ENCODE measurements around the gene GSDME.

Gene GSDME

DNA sequence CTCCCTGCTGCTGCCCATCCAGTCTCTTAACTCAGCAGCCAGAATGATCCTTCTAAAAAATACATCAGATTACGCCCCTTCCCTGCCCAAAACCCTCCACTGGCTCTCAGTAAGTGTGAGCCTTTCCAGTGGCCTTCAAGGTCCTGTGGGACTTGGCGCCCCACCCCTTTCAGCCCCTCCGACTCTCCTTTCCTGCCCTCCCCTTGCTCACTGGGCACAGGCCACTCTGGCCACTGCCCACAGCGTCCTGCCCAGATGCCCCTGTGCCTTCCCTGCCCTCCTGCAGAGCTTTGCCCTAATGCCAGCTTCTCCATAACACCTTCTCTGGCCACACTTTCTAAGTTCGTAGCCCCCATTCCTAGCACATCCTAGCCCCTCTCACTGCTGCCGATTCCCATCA, 13.8 kb downstream of the GSDME start:
- H3K4me3 ChIP-seq (replicated peaks in 1 of 2; ENCODE audit: low read depth in 2 of 2, low read length in 2 of 2), result no peak overlapping the region
- TF ChIP-seq, protein P1, sequence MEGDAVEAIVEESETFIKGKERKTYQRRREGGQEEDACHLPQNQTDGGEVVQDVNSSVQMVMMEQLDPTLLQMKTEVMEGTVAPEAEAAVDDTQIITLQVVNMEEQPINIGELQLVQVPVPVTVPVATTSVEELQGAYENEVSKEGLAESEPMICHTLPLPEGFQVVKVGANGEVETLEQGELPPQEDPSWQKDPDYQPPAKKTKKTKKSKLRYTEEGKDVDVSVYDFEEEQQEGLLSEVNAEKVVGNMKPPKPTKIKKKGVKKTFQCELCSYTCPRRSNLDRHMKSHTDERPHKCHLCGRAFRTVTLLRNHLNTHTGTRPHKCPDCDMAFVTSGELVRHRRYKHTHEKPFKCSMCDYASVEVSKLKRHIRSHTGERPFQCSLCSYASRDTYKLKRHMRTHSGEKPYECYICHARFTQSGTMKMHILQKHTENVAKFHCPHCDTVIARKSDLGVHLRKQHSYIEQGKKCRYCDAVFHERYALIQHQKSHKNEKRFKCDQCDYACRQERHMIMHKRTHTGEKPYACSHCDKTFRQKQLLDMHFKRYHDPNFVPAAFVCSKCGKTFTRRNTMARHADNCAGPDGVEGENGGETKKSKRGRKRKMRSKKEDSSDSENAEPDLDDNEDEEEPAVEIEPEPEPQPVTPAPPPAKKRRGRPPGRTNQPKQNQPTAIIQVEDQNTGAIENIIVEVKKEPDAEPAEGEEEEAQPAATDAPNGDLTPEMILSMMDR (IDR thresholded peaks at IDR 0.05; ENCODE audit: low read depth, low read length), result no peak
- DNase-seq (ENCODE audit: low read depth in 2 of 2), result no peak

DNA sequence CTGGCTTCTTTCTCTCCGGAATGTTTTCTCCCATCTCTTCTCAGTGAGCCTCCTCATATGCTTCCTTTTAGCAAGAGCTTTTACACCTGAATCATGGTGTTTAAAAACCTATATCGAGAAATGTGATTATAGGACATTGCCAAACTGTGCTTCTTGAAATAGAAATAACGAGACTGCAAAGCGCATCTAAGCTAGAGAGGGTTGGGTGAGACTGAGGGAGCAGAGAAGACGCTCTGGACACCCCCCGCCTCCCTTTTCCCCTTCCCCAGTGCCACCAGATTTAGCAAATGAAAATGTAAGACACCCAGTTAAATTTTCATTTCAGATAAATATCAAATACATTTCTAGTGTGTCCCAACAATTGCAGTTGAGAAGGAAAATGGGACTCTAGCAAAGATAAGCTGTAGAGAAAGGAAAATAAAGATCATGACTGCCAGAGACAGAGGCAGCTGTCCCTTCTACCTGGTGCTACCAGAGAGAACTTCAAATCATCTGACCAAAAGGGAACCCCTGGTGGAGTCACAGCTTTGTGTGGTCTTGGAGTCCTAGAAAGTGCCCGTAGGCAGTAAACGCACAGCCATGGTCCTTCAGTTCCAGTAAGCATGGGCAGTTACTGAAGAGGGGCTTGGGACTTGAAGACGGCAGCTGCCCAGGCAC, 14.6 kb downstream of the GSDME start:
- no peak overlapping the region for H3K4me3 ChIP-seq (replicated peaks in 1 of 2; ENCODE audit: low read depth in 2 of 2, low read length in 2 of 2)
- DNase-seq (ENCODE audit: low read depth in 2 of 2), result no peak
- TF ChIP-seq, protein P1 (IDR thresholded peaks at IDR 0.05; ENCODE audit: low read depth, low read length), result no peak

DNA sequence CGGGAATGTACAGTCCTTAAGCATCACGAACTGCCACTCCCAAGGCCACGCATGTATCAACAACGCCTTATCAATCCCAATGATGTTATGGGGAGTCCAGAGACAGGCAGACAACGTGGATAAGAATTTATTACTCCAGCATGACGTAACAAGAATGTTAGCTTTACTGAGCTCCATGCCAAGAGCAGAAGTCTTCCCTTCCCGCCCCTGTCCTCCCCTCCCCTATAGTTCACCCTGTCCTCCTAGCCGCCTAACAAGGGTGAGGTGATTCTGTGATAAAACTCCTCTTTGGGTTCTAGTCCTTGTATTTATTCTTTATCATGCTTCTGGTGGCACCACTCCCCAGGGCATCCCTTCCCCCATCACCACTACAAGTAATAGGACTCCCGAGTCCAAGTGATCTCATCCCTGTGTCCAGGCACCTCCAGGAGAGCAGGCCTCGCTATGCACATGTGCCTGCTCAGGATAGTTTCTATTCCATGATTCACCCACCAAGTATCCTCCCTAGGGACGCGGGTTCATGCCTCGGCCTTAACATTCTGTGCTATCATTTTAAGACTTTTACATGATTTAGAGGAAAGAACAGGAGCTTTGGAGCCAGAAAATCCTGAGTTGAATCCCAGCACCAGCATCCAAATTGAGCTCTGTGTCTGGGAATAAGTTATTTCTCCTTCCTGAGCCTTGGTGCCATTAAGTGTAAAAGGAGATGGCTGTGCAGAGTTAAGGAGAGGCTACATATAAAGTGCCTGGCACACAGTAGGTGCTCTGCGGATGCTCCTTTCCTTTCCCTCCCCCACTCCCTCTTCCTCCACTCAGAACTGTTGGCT, 15.4 kb downstream of the GSDME start:
- peak; percentile 81 to 96 for DNase-seq (ENCODE audit: low read depth in 2 of 2)
- TF ChIP-seq, protein P1 (IDR thresholded peaks at IDR 0.05; ENCODE audit: low read depth, low read length), result no peak
- no peak overlapping the region for H3K4me3 ChIP-seq (replicated peaks in 1 of 2; ENCODE audit: low read depth in 2 of 2, low read length in 2 of 2)

DNA sequence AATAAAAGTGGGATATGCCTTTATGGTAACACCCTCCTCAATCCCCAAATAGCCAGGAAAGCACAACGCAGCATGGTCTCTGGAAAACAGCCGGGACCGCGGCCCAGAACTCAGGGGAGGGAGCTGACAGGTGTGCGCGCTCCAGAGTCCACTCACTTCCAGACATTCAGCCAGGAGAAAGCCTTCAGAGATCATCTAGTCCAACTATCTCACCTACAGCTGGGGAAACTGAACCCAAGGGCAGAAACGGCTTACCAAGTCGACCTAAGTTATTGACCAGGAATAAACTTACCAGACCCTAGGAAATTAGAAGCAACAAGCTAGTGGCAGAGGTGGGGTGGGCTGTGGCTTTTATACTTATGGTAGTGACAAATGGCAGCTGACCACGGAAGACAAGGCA, 16.4 kb downstream of the GSDME start:
- no peak for DNase-seq (ENCODE audit: low read depth in 2 of 2)
- no peak overlapping the region for H3K4me3 ChIP-seq (replicated peaks in 1 of 2; ENCODE audit: low read depth in 2 of 2, low read length in 2 of 2)
- TF ChIP-seq, protein P1 (IDR thresholded peaks at IDR 0.05; ENCODE audit: low read depth, low read length), result no peak

DNA sequence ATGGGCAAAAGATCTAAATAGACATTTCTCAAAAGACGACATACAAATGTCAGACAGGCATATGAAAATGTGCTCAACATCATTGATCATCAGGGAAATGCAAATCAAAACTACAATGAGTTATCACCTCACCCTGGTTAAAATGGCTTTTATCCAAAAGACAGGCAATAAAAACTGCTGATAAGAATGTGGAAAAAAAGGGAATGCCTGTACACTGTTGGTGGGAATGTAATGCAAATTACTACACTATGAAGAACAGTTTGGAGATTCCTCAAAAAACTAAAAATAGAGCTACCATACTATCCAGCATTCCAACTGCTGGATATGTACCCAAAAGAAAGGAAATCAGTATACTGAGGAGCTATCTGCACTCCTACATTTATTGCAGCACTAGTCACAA, 18.0 kb downstream of the GSDME start:
- no peak overlapping the region for H3K4me3 ChIP-seq (replicated peaks in 1 of 2; ENCODE audit: low read depth in 2 of 2, low read length in 2 of 2)
- TF ChIP-seq, protein P1 (IDR thresholded peaks at IDR 0.05; ENCODE audit: low read depth, low read length), result no peak
- no peak for DNase-seq (ENCODE audit: low read depth in 2 of 2)

DNA sequence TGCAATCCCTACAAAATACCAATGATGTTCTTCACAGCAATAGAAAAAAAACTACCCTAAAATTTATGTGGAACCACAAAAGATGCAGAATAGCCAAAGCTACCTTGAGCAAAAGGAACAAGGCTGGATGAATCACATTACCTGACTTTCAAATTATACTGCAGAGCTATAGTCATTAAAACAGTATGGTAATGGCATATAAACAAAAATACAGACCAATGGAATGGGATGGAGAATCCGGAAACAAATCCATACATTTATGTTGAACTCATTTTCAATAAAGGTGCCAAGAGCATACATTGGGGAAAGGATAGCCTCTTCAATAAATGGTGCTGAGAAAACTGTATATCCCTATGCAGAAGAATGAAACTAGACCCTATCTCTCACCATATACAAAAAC, 18.7 kb downstream of the GSDME start:
- H3K4me3 ChIP-seq (replicated peaks in 1 of 2; ENCODE audit: low read depth in 2 of 2, low read length in 2 of 2), result no peak overlapping the region
- DNase-seq (ENCODE audit: low read depth in 2 of 2), result no peak
- TF ChIP-seq, protein P1 (IDR thresholded peaks at IDR 0.05; ENCODE audit: low read depth, low read length), result no peak

All from cardiac fibroblast (primary cell).